Astrocyte (in vitro differentiated cells and primary cell): ENCODE results near the gene ZNF592. TPM values are rescaled to one million over a fixed set of nuclear protein-coding genes. Genes with fewer than 3 reads are reported as not detected.

Experiments used
- DNase-seq: peaks from one replicate; pipeline ENCODE4 v3.0.0-alpha.2; 2010; ENCODE audit warnings: low read depth
- FAIRE-seq: peaks from 2 replicates; lab custom pipeline; 2011; peaks lifted over from hg19 to GRCh38; lab: Jason Lieb, UNC
- H2AFZ ChIP-seq: 2 replicates; pipeline ENCODE4 v1.6.0; 2012; ENCODE audit warnings: low read depth, low read length, inconsistent platforms
- H3K27ac ChIP-seq: 2 replicates; pipeline ENCODE4 v1.5.1; 2011; ENCODE audit warnings: low read depth, low read length, inconsistent platforms
- H3K27me3 ChIP-seq: 2 replicates; pipeline ENCODE4 v1.6.0; 2011; ENCODE audit warnings: low read length, inconsistent platforms; ENCODE audit not compliant: insufficient read depth
- H3K36me3 ChIP-seq: 2 replicates; pipeline ENCODE4 v1.5.1; 2011; ENCODE audit warnings: low read length, inconsistent platforms; ENCODE audit not compliant: insufficient read depth
- H3K4me1 ChIP-seq: 2 replicates; pipeline ENCODE4 v1.5.1; 2011; ENCODE audit warnings: low read length, inconsistent platforms; ENCODE audit not compliant: insufficient read depth
- H3K4me2 ChIP-seq: 2 replicates; pipeline ENCODE4 v1.6.0; 2012; ENCODE audit warnings: low read length, inconsistent platforms
- H3K4me3 ChIP-seq: 2 replicates; pipeline ENCODE4 v1.5.1; 2011; ENCODE audit warnings: low read depth, mild to moderate bottlenecking, low read length, inconsistent platforms; ENCODE audit not compliant: insufficient read depth
- H3K79me2 ChIP-seq: 2 replicates; pipeline ENCODE4 v1.6.0; 2012; ENCODE audit warnings: mild to moderate bottlenecking, low read length, inconsistent platforms; ENCODE audit not compliant: insufficient read depth
- H3K9ac ChIP-seq: 2 replicates; pipeline ENCODE4 v1.6.0; 2012; ENCODE audit warnings: mild to moderate bottlenecking, low read length, inconsistent platforms
- H3K9me3 ChIP-seq: 2 replicates; pipeline ENCODE4 v1.5.1; 2012; ENCODE audit warnings: low read depth, mild to moderate bottlenecking, low read length, inconsistent platforms; ENCODE audit not compliant: insufficient read depth
- H4K20me1 ChIP-seq: 2 replicates; pipeline ENCODE4 v1.6.0; 2012; ENCODE audit warnings: low read length, inconsistent platforms; ENCODE audit not compliant: insufficient read depth
- H3K27ac Mint-ChIP-seq: one replicate; pipeline ENCODE4 v1.8.0; 2021; ENCODE audit warnings: mild to moderate bottlenecking, mixed read lengths; ENCODE audit not compliant: unreplicated experiment
- H3K27me3 Mint-ChIP-seq: one replicate; pipeline ENCODE4 v1.8.0; 2021; ENCODE audit warnings: low read depth, mixed read lengths; ENCODE audit not compliant: unreplicated experiment
- H3K36me3 Mint-ChIP-seq: one replicate; pipeline ENCODE4 v1.8.0; 2021; ENCODE audit warnings: low read depth, mixed read lengths; ENCODE audit not compliant: unreplicated experiment
- H3K4me1 Mint-ChIP-seq: one replicate; pipeline ENCODE4 v1.8.0; 2021; ENCODE audit warnings: low read depth, mixed read lengths; ENCODE audit not compliant: unreplicated experiment
- H3K4me3 Mint-ChIP-seq: one replicate; pipeline ENCODE4 v1.8.0; 2021; ENCODE audit warnings: mild to moderate bottlenecking, moderate library complexity, mixed read lengths; ENCODE audit not compliant: unreplicated experiment
- H3K9me3 Mint-ChIP-seq: one replicate; pipeline ENCODE4 v1.8.0; 2021; ENCODE audit warnings: mild to moderate bottlenecking, mixed read lengths; ENCODE audit not compliant: unreplicated experiment
- CTCF ChIP-seq: IDR thresholded peaks from 2 replicates; pipeline ENCODE4 v1.5.1; 2011; ENCODE audit warnings: low read depth, mild to moderate bottlenecking, inconsistent platforms, low read length, moderate library complexity; ENCODE audit not compliant: insufficient read depth
- EZH2 ChIP-seq: IDR thresholded peaks from 2 replicates; pipeline ENCODE4 v1.6.1; 2012; ENCODE audit warnings: mild to moderate bottlenecking, low read length, inconsistent platforms; ENCODE audit not compliant: insufficient read depth
- total RNA-seq: library from RNA; stranded (reverse); gene quantifications from 2 replicates; pipeline ENCODE4 v1.2.1, GENCODE V29; 2021

The ZNF592 gene
- total RNA-seq, 1 donor from 2014 or later = 25.1 TPM

- H3K4me2 ChIP-seq = peak overlapping the region; percentile 83
- peak overlapping the region; percentile 91 for H3K9ac ChIP-seq
- H3K4me3 Mint-ChIP-seq = peak overlapping the region; percentile 99
- H3K27me3 ChIP-seq = no peaks in the 10 kb centered on the region
- peaks cover 2% of the 10 kb centered on the region for H3K9me3 Mint-ChIP-seq
- peak overlapping the region; percentile 85 for H3K27ac ChIP-seq
- no peaks in the 10 kb centered on the region for H3K36me3 ChIP-seq
- DNase-seq (no peak), FAIRE-seq (no peak)
- peaks cover 12% of the 10 kb centered on the region for H3K4me1 ChIP-seq
- peak overlapping the region; percentile 96 for H3K4me3 ChIP-seq
- H4K20me1 ChIP-seq = peaks cover 39% of the 10 kb centered on the region
- H3K27me3 Mint-ChIP-seq = no peaks in the 10 kb centered on the region
- H3K4me1 Mint-ChIP-seq = peaks cover 15% of the 10 kb centered on the region
- H3K79me2 ChIP-seq = peaks cover 65% of the 10 kb centered on the region
- no peaks in the 10 kb centered on the region for H3K36me3 Mint-ChIP-seq
- H2AFZ ChIP-seq = no peak overlapping the region
- TF ChIP-seq EZH2 = no peak
- TF ChIP-seq CTCF = no peak
- peak overlapping the region; percentile 95 for H3K27ac Mint-ChIP-seq
- H3K9me3 ChIP-seq = no peaks in the 10 kb centered on the region
Observed at GRCh38 chr15:84714821-84715220, 33.6 kb upstream of the ZNF592 start.

- peaks cover 39% of the 10 kb centered on the region for H4K20me1 ChIP-seq
- H3K4me1 ChIP-seq = peaks cover 12% of the 10 kb centered on the region
- Mint-ChIP-seq H3K9me3 (peaks cover 2% of the 10 kb centered on the region), H3K36me3 (no peaks in the 10 kb centered on the region), H3K27me3 (no peaks in the 10 kb centered on the region), H3K27ac (peak overlapping the region; percentile 95), H3K4me1 (peaks cover 15% of the 10 kb centered on the region), H3K4me3 (peak overlapping the region; percentile 99)
- peak overlapping the region; percentile 99 for H2AFZ ChIP-seq
- DNase-seq (peak; percentile 41), FAIRE-seq (no peak)
- no peaks in the 10 kb centered on the region for H3K36me3 ChIP-seq
- peaks cover 58% of the 10 kb centered on the region for H3K79me2 ChIP-seq
- no peaks in the 10 kb centered on the region for H3K9me3 ChIP-seq
- H3K27me3 ChIP-seq = no peaks in the 10 kb centered on the region
- H3K4me2 ChIP-seq = peak overlapping the region; percentile 83
- peak overlapping the region; percentile 91 for H3K9ac ChIP-seq
- peak overlapping the region; percentile 85 for H3K27ac ChIP-seq
- H3K4me3 ChIP-seq = peak overlapping the region; percentile 96
- TF ChIP-seq CTCF = no peak
- no peak for TF ChIP-seq EZH2
Observed at GRCh38 chr15:84715441-84716035, 32.9 kb upstream of the ZNF592 start.
